Measurements from ENCODE around the gene PAQR5.

DNA sequence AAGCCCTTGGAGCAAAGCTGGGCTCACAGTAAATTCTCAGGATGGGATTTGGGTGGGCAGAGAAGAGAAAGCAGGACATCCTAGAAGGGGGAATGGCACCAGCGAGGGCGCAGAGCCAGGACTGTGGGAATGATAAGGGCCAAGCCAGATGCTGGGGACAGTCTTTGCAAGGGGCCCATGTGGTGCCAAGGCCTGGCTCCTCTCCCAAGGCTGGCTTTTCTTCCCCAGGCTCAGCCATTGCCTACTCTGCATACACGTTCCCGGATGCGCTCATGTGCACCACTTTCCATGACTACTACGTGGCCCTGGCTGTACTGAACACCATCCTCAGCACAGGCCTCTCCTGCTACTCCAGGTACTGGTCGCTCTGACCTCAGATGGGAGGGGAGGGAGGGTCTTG is 90.7 kb downstream of the PAQR5 start:
- TF ChIP-seq, protein P1, sequence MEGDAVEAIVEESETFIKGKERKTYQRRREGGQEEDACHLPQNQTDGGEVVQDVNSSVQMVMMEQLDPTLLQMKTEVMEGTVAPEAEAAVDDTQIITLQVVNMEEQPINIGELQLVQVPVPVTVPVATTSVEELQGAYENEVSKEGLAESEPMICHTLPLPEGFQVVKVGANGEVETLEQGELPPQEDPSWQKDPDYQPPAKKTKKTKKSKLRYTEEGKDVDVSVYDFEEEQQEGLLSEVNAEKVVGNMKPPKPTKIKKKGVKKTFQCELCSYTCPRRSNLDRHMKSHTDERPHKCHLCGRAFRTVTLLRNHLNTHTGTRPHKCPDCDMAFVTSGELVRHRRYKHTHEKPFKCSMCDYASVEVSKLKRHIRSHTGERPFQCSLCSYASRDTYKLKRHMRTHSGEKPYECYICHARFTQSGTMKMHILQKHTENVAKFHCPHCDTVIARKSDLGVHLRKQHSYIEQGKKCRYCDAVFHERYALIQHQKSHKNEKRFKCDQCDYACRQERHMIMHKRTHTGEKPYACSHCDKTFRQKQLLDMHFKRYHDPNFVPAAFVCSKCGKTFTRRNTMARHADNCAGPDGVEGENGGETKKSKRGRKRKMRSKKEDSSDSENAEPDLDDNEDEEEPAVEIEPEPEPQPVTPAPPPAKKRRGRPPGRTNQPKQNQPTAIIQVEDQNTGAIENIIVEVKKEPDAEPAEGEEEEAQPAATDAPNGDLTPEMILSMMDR (IDR thresholded peaks at IDR 0.05), result no peak
- no peak for TF ChIP-seq POLR2A (IDR thresholded peaks at IDR 0.05)
